Left forelimb (tissue), 1 donor: Measurements from ENCODE around the gene SPIRE2.

Source experiments
- DNase-seq: peaks from one replicate; pipeline ENCODE4 v3.0.0-alpha.2; 2018; ENCODE audit warnings: low spot score

SPIRE2 gene

DNA sequence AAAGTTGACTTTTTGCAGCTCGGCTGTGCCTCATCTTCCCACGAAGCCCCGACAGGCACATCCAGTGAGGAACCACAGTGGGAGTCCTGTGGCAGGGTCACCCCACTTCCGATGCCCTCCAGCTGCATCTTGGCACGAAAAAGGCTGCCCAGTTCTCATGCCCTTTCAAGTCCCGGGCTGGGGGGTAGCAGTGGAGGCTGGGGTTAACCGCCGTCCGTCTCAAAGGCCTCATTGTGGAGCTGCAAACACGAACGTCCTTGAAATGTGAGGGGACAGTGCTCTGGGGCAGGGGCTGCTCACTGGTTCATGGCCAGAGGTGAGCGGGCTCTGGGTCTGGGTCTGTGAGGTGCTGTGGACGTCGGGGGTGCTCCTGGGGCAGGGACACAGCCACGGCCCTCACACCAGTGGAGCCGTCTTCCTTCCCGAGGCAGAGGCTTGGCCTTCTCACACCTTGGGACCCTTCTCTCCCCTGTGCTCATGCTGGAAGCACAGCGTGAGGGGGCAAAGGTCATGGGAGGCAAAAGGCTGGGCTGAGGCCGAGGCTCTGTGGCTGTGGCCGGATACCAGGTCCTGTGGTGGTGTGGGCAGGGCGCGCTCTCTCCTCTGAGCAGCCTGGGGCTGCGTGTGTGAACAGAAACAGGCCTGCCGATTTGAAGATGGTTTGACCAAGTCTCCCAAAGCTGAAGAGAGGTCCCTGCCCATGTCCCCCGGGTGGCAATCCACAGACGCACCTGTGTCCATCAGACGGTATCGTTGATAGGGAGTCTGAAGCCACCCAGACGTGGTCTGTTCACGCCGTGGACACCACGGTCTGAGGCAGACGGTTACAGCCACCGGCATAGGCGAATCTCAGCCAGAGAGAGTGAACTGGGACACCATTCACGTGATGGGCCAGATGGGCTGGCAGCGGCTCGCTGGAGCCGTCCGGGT lies 87.3 kb downstream of the SPIRE2 start:
- DNase-seq: no peak

DNA sequence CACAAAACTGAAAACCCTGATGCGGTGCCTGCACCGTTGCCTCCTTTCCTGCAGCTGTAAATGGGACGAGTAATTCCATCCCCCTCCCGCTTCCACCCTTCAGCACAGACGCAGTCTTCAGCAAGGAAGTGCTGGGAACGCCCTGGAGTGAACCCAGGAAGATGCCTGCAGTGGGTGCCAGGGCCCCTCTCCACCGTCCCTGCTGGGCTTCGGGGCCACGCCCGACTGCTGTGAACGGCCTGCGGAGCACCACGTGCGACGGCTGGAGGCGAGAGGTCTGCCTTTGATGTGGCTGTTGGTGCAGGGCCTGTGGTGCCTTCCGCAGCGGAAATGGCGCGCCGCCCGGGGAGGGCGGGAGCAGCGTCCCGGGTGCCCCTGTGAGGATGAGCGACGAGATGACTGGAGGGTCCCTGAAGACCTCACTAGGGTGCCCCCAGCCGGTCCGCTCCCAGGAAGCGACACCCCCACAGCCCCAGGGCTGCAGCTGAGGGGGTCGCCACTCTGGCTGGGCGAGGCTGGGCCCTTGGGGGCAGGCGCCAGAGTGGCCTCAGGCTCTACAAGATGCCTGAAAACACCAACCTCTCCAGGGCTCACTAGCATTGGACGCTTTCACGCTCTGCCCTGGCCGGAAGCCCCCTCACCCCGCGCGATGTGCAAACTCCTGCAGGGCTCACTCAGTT lies 89.6 kb downstream of the SPIRE2 start:
- DNase-seq: no peak

DNA sequence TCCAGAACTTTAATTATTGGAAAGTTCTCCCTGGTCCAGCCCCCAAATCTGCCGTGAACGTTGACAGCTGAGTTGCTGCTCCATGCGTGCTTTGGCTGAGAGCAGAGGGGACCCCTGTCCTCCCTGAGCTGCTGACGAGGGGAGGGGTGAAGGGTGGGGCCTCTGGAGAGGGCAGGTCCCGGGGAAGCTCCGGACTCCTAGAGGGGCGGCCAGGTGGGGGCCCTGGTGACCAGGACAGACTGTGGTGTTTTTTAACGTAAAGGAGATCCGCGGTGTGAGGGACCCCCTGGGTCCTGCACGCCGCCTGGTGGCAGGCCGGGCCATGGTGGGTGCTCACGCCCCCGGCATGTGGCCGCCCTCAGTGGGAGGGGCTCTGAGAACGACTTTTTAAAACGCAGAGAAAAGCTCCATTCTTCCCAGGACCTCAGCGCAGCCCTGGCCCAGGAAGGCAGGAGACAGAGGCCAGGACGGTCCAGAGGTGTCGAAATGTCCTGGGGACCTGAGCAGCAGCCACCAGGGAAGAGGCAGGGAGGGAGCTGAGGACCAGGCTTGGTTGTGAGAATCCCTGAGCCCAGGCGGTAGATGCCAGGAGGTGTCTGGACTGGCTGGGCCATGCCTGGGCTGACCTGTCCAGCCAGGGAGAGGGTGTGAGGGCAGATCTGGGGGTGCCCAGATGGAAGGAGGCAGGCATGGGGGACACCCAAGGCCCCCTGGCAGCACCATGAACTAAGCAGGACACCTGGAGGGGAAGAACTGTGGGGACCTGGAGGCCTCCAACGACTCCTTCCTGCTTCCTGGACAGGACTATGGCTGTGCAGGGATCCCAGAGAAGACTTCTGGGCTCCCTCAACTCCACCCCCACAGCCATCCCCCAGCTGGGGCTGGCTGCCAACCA lies 90.4 kb downstream of the SPIRE2 start, which contains the start of gene MC1R:
MC1R (plus strand) TSS at position 410 of the 895 bp plus-strand sequence; CDS start at position 807, 397 bp downstream.
- DNase-seq: no peak

DNA sequence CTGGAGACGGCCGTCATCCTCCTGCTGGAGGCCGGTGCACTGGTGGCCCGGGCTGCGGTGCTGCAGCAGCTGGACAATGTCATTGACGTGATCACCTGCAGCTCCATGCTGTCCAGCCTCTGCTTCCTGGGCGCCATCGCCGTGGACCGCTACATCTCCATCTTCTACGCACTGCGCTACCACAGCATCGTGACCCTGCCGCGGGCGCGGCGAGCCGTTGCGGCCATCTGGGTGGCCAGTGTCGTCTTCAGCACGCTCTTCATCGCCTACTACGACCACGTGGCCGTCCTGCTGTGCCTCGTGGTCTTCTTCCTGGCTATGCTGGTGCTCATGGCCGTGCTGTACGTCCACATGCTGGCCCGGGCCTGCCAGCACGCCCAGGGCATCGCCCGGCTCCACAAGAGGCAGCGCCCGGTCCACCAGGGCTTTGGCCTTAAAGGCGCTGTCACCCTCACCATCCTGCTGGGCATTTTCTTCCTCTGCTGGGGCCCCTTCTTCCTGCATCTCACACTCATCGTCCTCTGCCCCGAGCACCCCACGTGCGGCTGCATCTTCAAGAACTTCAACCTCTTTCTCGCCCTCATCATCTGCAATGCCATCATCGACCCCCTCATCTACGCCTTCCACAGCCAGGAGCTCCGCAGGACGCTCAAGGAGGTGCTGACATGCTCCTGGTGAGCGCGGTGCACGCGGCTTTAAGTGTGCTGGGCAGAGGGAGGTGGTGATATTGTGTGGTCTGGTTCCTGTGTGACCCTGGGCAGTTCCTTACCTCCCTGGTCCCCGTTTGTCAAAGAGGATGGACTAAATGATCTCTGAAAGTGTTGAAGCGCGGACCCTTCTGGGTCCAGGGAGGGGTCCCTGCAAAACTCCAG lies 91.5 kb downstream of the SPIRE2 start:
- no peak for DNase-seq

DNA sequence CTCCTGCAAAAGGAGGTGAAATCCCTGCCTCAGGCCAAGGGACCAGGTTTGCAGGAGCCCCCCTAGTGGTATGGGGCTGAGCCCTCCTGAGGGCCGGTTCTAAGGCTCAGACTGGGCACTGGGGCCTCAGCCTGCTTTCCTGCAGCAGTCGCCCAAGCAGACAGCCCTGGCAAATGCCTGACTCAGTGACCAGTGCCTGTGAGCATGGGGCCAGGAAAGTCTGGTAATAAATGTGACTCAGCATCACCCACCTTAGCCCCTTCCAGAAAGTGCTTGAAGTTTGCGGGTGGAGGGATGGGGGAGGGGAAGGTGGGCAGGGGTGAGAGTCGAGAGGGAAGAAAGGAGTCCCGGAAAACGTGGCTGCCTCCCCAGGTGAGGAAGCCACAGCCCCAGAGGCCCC lies 92.4 kb downstream of the SPIRE2 start:
- no peak for DNase-seq
